H1 (cell line): ENCODE results near the gene MIER1. TPM values are rescaled to one million over a fixed set of nuclear protein-coding genes. Genes with fewer than 3 reads are reported as not detected.

Experiments
- CTCF ChIA-PET: fragments of 300-600 bp; sonication (Branson Sonifier 250); formaldehyde crosslinking; loops from one replicate; lab custom pipeline; 2021; ENCODE audit not compliant: partially characterized antibody; lab: Charles Lee
- POLR2A ChIA-PET: fragments of 300-600 bp; sonication (Branson Sonifier 250); formaldehyde crosslinking; loops from one replicate; lab custom pipeline; 2021; ENCODE audit warnings: inconsistent platforms; ENCODE audit not compliant: partially characterized antibody; lab: Charles Lee
- DNase-seq, 2 experiments: peaks; one replicate each; pipeline versions ENCODE4 v3.0.0 to v3.0.0-alpha.2; 2010 to 2022; ENCODE audit warnings: low spot score in 2 of 2, low read depth in 1 of 2, mixed read lengths in 1 of 2
- FAIRE-seq: peaks from 2 replicates; lab custom pipeline; 2011; peaks lifted over from hg19 to GRCh38; lab: Jason Lieb, UNC
- H2AFZ ChIP-seq: 2 replicates; pipeline ENCODE4 v1.8.1; 2012; ENCODE audit warnings: low read length, inconsistent platforms
- H2AK5ac ChIP-seq: 2 replicates; pipeline ENCODE4 v1.6.1; 2013; ENCODE audit warnings: low read depth, low read length
- H2BK120ac ChIP-seq: replicated peaks from 2 replicates; pipeline ENCODE3; 2013; ENCODE audit warnings: low read depth, low read length, inconsistent platforms
- H2BK12ac ChIP-seq: 2 replicates; pipeline ENCODE4 v1.6.1; 2013; ENCODE audit warnings: low read depth, low read length
- H2BK15ac ChIP-seq: 2 replicates; pipeline ENCODE4 v1.6.1; 2013; ENCODE audit warnings: low read length
- H2BK20ac ChIP-seq: 2 replicates; pipeline ENCODE4 v1.6.1; 2013; ENCODE audit warnings: low read length
- H2BK5ac ChIP-seq: 2 replicates; pipeline ENCODE4 v1.6.1; 2013; ENCODE audit warnings: low read depth, low read length
- H3K14ac ChIP-seq: 2 replicates; pipeline ENCODE4 v1.6.1; 2013; ENCODE audit warnings: inconsistent platforms; ENCODE audit not compliant: insufficient read length
- H3K18ac ChIP-seq: 2 replicates; pipeline ENCODE4 v1.6.1; 2013; ENCODE audit warnings: low read length; ENCODE audit errors: extremely low read depth
- H3K23ac ChIP-seq: 2 replicates; pipeline ENCODE4 v1.6.1; 2013; ENCODE audit warnings: inconsistent platforms; ENCODE audit not compliant: insufficient read length
- H3K23me2 ChIP-seq: 2 replicates; pipeline ENCODE4 v1.6.1; 2013; ENCODE audit warnings: low read depth, low read length
- H3K27ac ChIP-seq: 2 replicates; pipeline ENCODE4 v1.6.1; 2011; ENCODE audit warnings: low read depth, low read length, inconsistent platforms
- H3K27me3 ChIP-seq, 4 experiments: replicated peaks in 1 of 4; 1 replicate in 1 of 4; 2 replicates in 3 of 4; pipeline versions ENCODE4 v1.6.1 to v1.8.1; 2011 to 2013; ENCODE audit warnings: low read length in 3 of 4, mild to moderate bottlenecking in 3 of 4, inconsistent platforms in 2 of 4, mixed read lengths in 2 of 4, moderate library complexity in 1 of 4; ENCODE audit not compliant: control insufficient read depth in 3 of 4, insufficient read depth in 3 of 4; ENCODE audit errors: extremely low read depth in 1 of 4
- H3K36me3 ChIP-seq, 4 experiments: 2 replicates each; pipeline versions ENCODE4 v1.6.1 to v1.8.1; 2011 to 2013; ENCODE audit warnings: mild to moderate bottlenecking in 4 of 4, low read length in 3 of 4, moderate library complexity in 2 of 4, control low read depth in 1 of 4, inconsistent platforms in 1 of 4; ENCODE audit not compliant: insufficient read depth in 4 of 4, control insufficient read depth in 2 of 4
- H3K4ac ChIP-seq: replicated peaks from 2 replicates; pipeline ENCODE3; 2013; ENCODE audit warnings: low read length, low read depth, mixed read lengths, inconsistent platforms; ENCODE audit not compliant: insufficient read length
- H3K4me1 ChIP-seq, 4 experiments: replicated peaks in 1 of 4; 1 replicate in 1 of 4; 2 replicates in 3 of 4; pipeline versions ENCODE4 v1.6.1 to v1.8.1; 2011 to 2013; ENCODE audit warnings: low read length in 3 of 4, inconsistent platforms in 2 of 4, mixed read lengths in 1 of 4; ENCODE audit not compliant: insufficient read depth in 4 of 4, control insufficient read depth in 3 of 4
- H3K4me2 ChIP-seq, 2 experiments: 2 replicates each; pipeline versions ENCODE4 v1.6.1 to v1.8.1; 2011 to 2013; ENCODE audit warnings: low read depth in 2 of 2, low read length in 2 of 2, control low read depth in 1 of 2, inconsistent platforms in 1 of 2, mild to moderate bottlenecking in 1 of 2; ENCODE audit not compliant: insufficient read depth in 1 of 2
- H3K4me3 ChIP-seq, 4 experiments: fragments of 200-600, 300-600 bp in 1 of 4; sonication (generic), shearing (Covaris generic), sonication (Bioruptor Twin) in 1 of 4; 2 replicates each; pipeline versions ENCODE4 v1.5.1 to v1.8.1; 2011 to 2016; ENCODE audit warnings: low read length in 4 of 4, low read depth in 3 of 4, control low read depth in 2 of 4, inconsistent platforms in 2 of 4, mild to moderate bottlenecking in 2 of 4, mixed read lengths in 1 of 4, moderate library complexity in 1 of 4; ENCODE audit not compliant: insufficient read depth in 2 of 4; ENCODE audit errors: extremely low read depth in 1 of 4
- H3K56ac ChIP-seq: replicated peaks from 2 replicates; pipeline ENCODE3; 2013; ENCODE audit warnings: low read depth, mild to moderate bottlenecking, mixed read lengths, low read length, inconsistent platforms; ENCODE audit not compliant: insufficient read length
- H3K79me1 ChIP-seq: 2 replicates; pipeline ENCODE4 v1.6.1; 2013; ENCODE audit warnings: low read depth, low read length, control low read depth
- H3K79me2 ChIP-seq, 2 experiments: 2 replicates each; pipeline versions ENCODE4 v1.6.1 to v1.8.1; 2012 to 2013; ENCODE audit warnings: low read length in 2 of 2, mild to moderate bottlenecking in 2 of 2, inconsistent platforms in 1 of 2; ENCODE audit not compliant: insufficient read depth in 2 of 2, control insufficient read depth in 1 of 2
- H3K9ac ChIP-seq, 4 experiments: replicated peaks in 1 of 4; 1 replicate in 1 of 4; 2 replicates in 3 of 4; pipeline versions ENCODE4 v1.6.1 to v1.8.1; 2011 to 2013; ENCODE audit warnings: low read depth in 3 of 4, low read length in 3 of 4, control low read depth in 2 of 4, mild to moderate bottlenecking in 2 of 4, moderate library complexity in 2 of 4, inconsistent platforms in 1 of 4; ENCODE audit errors: extremely low read depth in 1 of 4
- H3K9me3 ChIP-seq, 2 experiments: 2 replicates each; pipeline versions ENCODE4 v1.6.1 to v1.8.1; 2012 to 2013; ENCODE audit warnings: mild to moderate bottlenecking in 2 of 2, moderate library complexity in 2 of 2, control low read depth in 1 of 2, inconsistent platforms in 1 of 2, low read depth in 1 of 2, low read length in 1 of 2, mixed read lengths in 1 of 2; ENCODE audit not compliant: insufficient read depth in 2 of 2
- H4K20me1 ChIP-seq, 2 experiments: replicated peaks in 1 of 2; 2 replicates each; pipeline versions ENCODE3 to v1.8.1; 2011 to 2013; ENCODE audit warnings: inconsistent platforms in 2 of 2, low read length in 2 of 2, mild to moderate bottlenecking in 1 of 2; ENCODE audit not compliant: insufficient read depth in 2 of 2, control insufficient read depth in 1 of 2
- H4K5ac ChIP-seq: 2 replicates; pipeline ENCODE4 v1.6.1; 2013; ENCODE audit warnings: low read length, low read depth, mixed read lengths, inconsistent platforms; ENCODE audit not compliant: insufficient read length
- H4K8ac ChIP-seq: 2 replicates; pipeline ENCODE4 v1.8.0; 2013; ENCODE audit warnings: mild to moderate bottlenecking, moderate library complexity, low read length, inconsistent platforms; ENCODE audit not compliant: insufficient read depth; ENCODE audit errors: extremely low read depth
- H4K91ac ChIP-seq: replicated peaks from 2 replicates; pipeline ENCODE3; 2013; ENCODE audit warnings: low read length, mixed read lengths, inconsistent platforms; ENCODE audit not compliant: insufficient read length
- CBX5 ChIP-seq: fragments of 300-800, 300-1000 bp; sonication (generic); IDR thresholded peaks from 2 replicates; pipeline ENCODE4 v1.7.1; 2016; ENCODE audit warnings: antibody characterized with exemption, low read length, low read depth
- CTCF ChIP-seq, 3 experiments: IDR thresholded peaks; 1 replicate in 2 of 3; 2 replicates in 1 of 3; pipeline versions ENCODE4 v1.5.1 to v1.6.1; 2011; ENCODE audit warnings: low read length in 3 of 3, mild to moderate bottlenecking in 3 of 3, inconsistent platforms in 2 of 3, low read depth in 1 of 3, moderate library complexity in 1 of 3; ENCODE audit not compliant: insufficient read depth in 1 of 3; ENCODE audit errors: control extremely low read depth in 1 of 3
- HDAC6 ChIP-seq: IDR thresholded peaks from one replicate; pipeline ENCODE4 v1.7.1; 2012; ENCODE audit warnings: low read depth, mild to moderate bottlenecking, inconsistent platforms, low read length, moderate library complexity
- RAD21 ChIP-seq, 2 experiments: IDR thresholded peaks in 1 of 2; conservative IDR thresholded peaks in 1 of 2; 2 replicates each; pipeline ENCODE4 v1.6.1; 2011; ENCODE audit warnings: low read depth in 2 of 2, low read length in 2 of 2, improper control_type of control experiment in 1 of 2, inconsistent platforms in 1 of 2, mild to moderate bottlenecking in 1 of 2, moderate library complexity in 1 of 2
- YY1 ChIP-seq: IDR thresholded peaks from 2 replicates; pipeline ENCODE4 v1.6.1; 2011; ENCODE audit warnings: low read depth, mild to moderate bottlenecking, low read length
- WGBS, 2 experiments: shearing (Covaris generic) in 1 of 2; methylation state at CpG; one replicate each; pipeline versions ENCODE4 v1.1.6 to v1.1.7; 2013 to 2015; ENCODE audit warnings: low lambda C conversion rate in 2 of 2, mixed read lengths in 2 of 2, inconsistent platforms in 1 of 2, low coverage in 1 of 2, missing lambda C conversion rate in 1 of 2; ENCODE audit not compliant: insufficient replicate concordance in 2 of 2, insufficient coverage in 1 of 2, insufficient read length in 1 of 2; ENCODE audit errors: extremely low coverage in 1 of 2, missing lambda C conversion rate in 1 of 2; 5-methylcytosine and 5-hydroxymethylcytosine counted together
- polyA plus RNA-seq, 7 experiments: library from polyadenylated mRNA; depleted of rRNA in 3 of 7; stranded (reverse) in 5 of 7; unstranded in 2 of 7; fragments of >200 nt in 5 of 7; fragments of 200-250 nt in 2 of 7; gene quantifications; 1 replicate in 5 of 7; 2 replicates in 1 of 7; 4 replicates in 1 of 7; pipeline versions ENCODE4 v1.2.1 to v1.2.3, GENCODE V29; 2011 to 2013; ENCODE audit warnings: missing spikeins in 2 of 7, mixed read lengths in 2 of 7
- total RNA-seq: library from RNA; stranded (reverse); fragmentation: NEBNext Ultra II Directional; extraction: Animal tissue kit (Norgen Biotek cat#: 25700); gene quantifications from 2 replicates; pipeline ENCODE4 v1.2.1, GENCODE V29; 2021

MIER1 gene
- total and polyA plus RNA-seq, 2 of the 8 experiments (the other 6 are each of a cell fraction or from before 2014, with no cell fraction given): 5.2 to 33.5 TPM

- H3K79me1 ChIP-seq: no peaks in the 10 kb centered on the region
- no peaks in the 10 kb centered on the region for H4K20me1 ChIP-seq
- no peaks in the 10 kb centered on the region for H3K27me3 ChIP-seq
- no peak overlapping the region for H3K23ac ChIP-seq
- no peaks in the 10 kb centered on the region for H3K79me2 ChIP-seq
- POLR2A ChIA-PET: interaction anchor here (0.9 to 1.9 kb wide), 3 partner anchors 57 to 153 kb away, joined by 3 to 5 read pairs (median 4); partner anchors contain the start of genes MIER1 and SLC35D1
- H3K56ac ChIP-seq: no peak overlapping the region
- H3K23me2 ChIP-seq: no peaks in the 10 kb centered on the region
- H4K5ac ChIP-seq: no peak overlapping the region
- CTCF ChIA-PET: interaction anchor here (0.6 to 9.7 kb wide), 47 partner anchors 8 to 430 kb away, joined by 3 to 176 read pairs (median 5); no protein-coding TSS in a partner anchor
- no peaks in the 10 kb centered on the region for H3K36me3 ChIP-seq
- H3K9me3 ChIP-seq: no peaks in the 10 kb centered on the region
- peak; percentile 52 for FAIRE-seq
- no peak overlapping the region for H4K8ac ChIP-seq
- no peak overlapping the region for H2BK15ac ChIP-seq
- no peak overlapping the region for H3K27ac ChIP-seq
- H3K4me3 ChIP-seq: no peak overlapping the region
- H2BK5ac ChIP-seq: no peak overlapping the region
- no peak overlapping the region for H4K91ac ChIP-seq
- H2BK12ac ChIP-seq: no peak overlapping the region
- no peak overlapping the region for H3K18ac ChIP-seq
- H3K4ac ChIP-seq: no peak overlapping the region
- H3K14ac ChIP-seq: no peak overlapping the region
- peak; percentile 19 to 58 for DNase-seq
- no peak overlapping the region for H2BK120ac ChIP-seq
- 91% methylated on average over 7 of the region's 7 CpGs; no CpG with 5 or more reads in 1 of the 2 experiments for WGBS, 2 experiments
- H3K9ac ChIP-seq: no peak overlapping the region
- no peak overlapping the region for H2AK5ac ChIP-seq
- no peaks in the 10 kb centered on the region for H3K4me1 ChIP-seq
- no peak overlapping the region for H2BK20ac ChIP-seq
- H3K4me2 ChIP-seq: no peak overlapping the region
- no peak for TF ChIP-seq CBX5
- TF ChIP-seq HDAC6: no peak
- peak in 2 of 3 experiments; percentile 83 to 86; a peak in 3 of 4 replicates for TF ChIP-seq CTCF (IDR thresholded peaks at IDR 0.05; ENCODE audit: control extremely low read depth in 1 of 3, insufficient read depth in 1 of 3, low read depth in 1 of 3, low read length in 3 of 3)
- TF ChIP-seq YY1: peak; percentile 73; the same call in 1 of the 2 replicates
- TF ChIP-seq RAD21 (IDR thresholded peaks at IDR 0.05 in 1 of 2, conservative IDR thresholded peaks at IDR 0.05 in 1 of 2; ENCODE audit: low read depth in 2 of 2, low read length in 2 of 2): peak; percentile 96 to 97
- H2AFZ ChIP-seq: no peak overlapping the region
Observed at GRCh38 chr1:66996018-66996682, 71.4 kb downstream of the MIER1 start.
